Cerebellar nuclear complex (tissue), 1 donor: Measurements from ENCODE around the gene LAMC3.

ENCODE experiments used
- DNase-seq, 2 experiments: peaks; one replicate each; lab custom pipeline; 2025; lab: John Stamatoyannopoulos, UW

The LAMC3 gene

GRCh38 chr9:131011274-131012022 is 2.5 kb downstream of the LAMC3 start:
- DNase-seq, result no peak

DNA sequence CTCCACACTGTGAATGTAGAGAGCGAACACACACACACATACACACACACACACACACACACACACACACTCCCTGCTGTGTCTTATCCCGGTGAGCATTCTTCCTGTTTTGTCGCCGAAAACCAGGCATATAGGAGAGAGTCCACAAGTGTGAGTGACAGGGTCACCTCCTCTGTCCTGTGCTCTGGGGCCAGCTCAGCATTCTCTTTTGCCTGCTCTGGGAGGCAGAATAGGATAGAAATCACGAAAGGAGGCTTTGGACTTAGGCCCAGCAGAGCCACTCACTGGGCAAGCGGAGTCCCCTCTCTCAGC is 3.0 kb downstream of the LAMC3 start:
- DNase-seq, result no peak

DNA sequence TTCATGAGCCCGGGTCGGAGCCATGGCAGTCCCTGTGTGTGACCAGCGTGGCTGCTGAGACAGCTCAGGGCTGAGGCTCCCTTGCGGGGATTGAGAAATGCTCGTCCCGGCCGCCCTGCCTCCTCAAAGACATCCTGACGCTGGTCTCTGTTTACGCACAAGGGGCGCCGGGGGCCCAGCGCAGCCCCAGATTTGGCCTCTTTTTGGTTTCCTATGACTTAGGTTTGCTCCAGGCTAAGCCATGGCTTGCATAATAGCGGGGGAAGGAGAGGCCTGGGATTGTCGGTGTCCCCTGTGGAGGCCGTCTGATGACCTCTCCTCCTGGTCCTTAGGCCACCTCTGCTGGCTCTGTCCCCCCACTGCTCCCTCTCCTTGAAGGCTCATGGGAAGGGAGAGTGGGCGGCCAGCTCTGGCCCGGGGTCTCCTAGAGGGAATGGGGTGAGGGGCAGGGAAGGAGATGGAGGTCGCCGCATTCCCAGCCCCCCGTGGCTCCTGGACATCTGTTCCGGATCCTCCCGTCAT is 3.5 kb downstream of the LAMC3 start:
- no peak for DNase-seq

GRCh38 chr9:131013015-131013755 is 4.2 kb downstream of the LAMC3 start:
- no peak for DNase-seq

GRCh38 chr9:131013771-131014676 is 5.0 kb downstream of the LAMC3 start:
- DNase-seq, result no peak

- no peak for DNase-seq
Measured at GRCh38 chr9:131015112-131015511, 6.1 kb downstream of the LAMC3 start.

- DNase-seq, result no peak
Measured at GRCh38 chr9:131015876-131016397, 7.0 kb downstream of the LAMC3 start.

GRCh38 chr9:131017067-131017466 is 8.1 kb downstream of the LAMC3 start:
- DNase-seq, result no peak

DNA sequence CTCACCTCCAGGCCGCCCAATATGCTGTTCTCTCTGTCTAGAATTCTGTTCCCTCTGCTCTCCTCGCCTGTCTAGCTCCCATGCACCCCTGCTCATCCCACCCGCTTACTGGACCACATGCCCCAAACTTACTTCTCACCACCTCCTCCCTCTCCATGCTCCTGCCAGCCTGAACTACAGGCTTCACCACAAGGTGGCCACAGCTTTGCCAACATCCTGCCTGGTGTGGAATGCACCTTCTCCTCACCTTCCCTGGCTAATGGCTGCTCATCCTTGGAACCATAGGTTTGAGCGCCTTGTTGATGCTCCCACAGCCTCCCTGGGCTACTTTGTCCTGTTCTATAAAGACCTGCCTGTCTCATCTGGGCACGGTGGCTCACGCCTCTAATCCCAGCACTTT is 9.6 kb downstream of the LAMC3 start:
- DNase-seq, result no peak

- no peak for DNase-seq
Measured at GRCh38 chr9:131019388-131020239, 10.6 kb downstream of the LAMC3 start.

- no peak for DNase-seq
Measured at GRCh38 chr9:131020388-131020787, 11.4 kb downstream of the LAMC3 start.

DNA sequence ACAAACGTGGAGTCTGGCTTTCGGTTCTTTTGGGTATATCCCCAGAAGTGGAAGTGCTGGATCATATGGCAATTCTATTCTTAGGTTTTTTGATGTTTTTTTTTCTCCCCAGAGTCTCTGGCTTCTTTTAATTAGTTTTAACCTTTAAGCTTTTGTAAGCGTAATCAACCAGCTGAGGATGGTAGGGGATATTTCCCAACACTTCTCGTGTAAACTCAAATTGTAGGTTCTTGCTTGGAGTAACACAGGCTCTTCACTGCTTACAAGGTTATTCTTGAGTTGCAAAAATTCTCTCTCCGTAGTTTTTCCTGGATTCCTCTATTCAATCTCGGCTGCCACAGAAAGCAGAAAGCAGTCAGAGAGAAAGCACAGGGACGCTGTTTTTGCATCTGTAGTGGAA is 11.9 kb downstream of the LAMC3 start:
- DNase-seq, result no peak

DNA sequence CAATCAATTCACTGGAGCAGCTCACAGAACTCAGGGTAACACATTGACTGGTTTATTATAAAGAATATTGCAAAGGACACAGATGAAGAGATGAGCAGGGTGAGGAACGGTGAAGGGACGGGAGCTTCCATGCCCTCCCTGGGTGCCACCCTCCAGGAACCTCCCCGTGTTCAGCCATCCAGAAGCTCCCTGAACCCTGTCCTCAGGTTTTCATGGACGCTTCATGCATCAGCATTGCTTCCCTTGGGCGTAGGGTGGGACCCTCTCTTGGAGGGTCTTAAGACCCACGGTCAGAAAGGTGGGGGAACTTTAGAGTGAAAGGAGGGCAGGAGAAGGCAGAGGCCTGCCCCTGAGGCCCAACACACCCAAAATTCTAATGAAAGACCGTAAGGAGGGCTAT is 12.8 kb downstream of the LAMC3 start:
- DNase-seq, result no peak

DNA sequence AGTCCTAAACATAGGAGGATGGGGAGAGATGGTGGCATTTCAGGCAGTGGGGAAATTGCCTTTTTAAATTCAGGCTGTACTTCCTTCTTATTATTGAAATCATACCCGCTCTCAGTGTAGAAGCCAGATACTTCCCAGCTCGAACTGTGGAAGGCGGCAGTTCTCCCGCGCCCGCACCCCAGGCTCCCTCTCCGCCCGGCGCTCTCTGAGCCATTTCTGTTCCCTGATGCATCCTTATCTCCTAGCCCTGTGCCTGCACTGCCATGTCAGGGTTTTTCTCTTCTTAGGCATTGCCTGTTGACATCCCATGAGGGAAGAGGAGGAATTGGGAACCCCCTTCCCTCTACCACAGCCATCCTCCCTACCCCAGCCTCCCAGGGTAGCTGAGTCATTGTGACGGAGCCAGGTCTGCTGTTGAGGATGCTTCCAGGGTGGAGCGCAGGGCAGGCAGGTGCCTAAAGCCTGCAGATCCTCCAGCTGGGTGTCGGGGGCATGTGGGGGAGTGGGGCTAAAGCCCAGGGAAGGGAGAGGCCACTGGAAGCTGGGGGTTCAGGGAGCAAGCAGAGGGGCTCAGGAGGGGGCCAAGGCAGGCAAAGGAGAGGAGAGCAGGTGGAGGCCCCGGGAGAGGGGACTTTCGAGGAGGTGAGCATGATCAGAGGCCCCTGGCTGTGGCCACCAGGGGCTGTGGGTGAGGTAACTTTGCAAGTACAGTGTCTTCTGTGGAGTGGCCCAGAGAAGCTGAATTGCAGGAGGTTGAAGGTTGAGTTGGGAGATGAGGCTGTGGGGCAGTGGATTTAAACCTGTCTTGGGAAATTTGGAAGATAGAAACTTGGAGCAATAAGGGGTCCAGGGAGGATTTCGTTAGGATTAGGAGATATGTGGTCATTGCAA is 16.2 kb downstream of the LAMC3 start:
- DNase-seq, result no peak

DNA sequence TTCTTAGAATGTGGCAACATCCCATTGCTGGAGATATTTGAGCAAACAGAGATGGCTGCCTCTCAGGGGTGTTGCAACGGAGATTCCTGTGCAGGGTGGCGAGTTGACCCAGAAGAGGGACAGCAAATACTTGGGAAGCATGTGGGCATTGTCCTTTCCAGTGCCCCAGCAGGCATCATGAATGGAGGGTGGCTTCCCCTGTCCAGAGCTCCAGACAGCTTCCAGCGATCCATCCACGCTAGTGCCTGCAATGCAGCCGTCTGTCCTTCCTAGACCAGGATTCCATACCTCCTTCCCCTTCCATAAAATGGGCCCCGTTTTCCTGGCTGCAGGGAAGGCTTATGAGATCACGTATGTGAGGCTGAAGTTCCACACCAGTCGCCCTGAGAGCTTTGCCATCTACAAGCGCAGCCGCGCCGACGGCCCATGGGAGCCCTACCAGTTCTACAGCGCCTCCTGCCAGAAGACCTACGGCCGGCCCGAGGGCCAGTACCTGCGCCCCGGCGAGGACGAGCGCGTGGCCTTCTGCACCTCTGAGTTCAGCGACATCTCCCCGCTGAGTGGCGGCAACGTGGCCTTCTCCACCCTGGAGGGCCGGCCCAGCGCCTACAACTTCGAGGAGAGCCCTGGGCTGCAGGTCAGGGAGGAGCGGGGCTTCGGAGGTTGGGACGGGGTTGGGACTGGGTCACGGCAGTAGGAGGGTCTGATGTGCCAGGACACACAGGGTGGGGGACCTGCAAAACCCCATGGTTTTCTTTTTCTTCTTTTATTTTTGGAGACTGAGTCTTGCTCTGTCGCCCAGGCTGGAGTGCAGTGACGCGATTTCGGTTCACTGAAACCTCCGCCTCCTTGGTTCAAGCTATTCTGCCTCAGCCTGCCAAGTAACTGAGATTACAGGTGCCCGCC is 17.2 kb downstream of the LAMC3 start:
- DNase-seq, result no peak

GRCh38 chr9:131027048-131027871 is 18.3 kb downstream of the LAMC3 start:
- no peak for DNase-seq

DNA sequence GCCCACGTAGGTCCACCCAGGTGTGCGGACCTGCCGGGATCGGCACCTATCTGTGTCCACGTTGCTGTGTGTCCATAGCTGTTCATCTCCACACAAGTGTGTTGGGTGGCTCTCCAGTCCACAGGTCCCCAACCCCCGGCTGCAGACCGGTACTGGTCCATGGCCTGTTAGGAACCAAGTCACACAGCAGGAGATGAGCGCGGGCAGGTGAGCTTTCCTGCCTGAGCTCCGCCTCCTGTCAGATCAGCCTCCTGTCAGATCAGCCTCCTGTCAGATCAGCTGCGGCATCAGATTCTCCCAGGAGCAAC is 18.9 kb downstream of the LAMC3 start:
- DNase-seq, result no peak

DNA sequence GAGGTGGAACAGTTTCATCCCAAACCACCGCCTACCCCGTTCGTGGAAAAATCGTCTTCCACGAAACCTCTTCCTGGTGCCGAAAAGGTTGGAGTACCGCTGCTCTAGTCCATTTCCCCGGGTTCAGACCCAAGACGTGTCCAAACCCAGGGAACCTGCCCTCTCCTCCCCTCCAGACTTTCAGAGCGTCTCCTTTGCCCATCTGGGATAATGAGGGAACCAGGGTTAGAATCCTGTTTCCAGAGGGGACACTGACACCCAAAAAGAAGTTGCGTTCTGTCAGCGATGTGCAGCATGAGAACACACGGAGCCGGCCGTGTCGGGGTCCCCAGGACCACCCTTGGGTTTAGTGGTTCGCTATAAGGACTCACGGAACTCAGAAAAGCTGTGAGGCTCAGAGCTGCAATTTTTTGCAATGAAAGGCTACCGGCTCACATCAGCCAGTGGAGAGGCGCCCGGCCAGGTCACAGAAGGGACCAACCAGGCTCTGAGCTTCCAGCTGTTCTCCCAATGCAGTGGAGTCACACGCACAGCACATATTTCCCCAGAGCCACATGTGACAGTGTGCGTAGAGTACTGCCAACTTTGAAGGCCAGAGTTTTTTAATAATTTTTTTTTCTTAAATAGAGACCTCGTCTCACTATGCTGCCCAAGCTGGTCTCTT is 19.4 kb downstream of the LAMC3 start:
- no peak for DNase-seq
